GM12874 (cell line): ENCODE measurements around the gene VWC2.

Source experiments
- TF ChIP-seq, protein P1 (sequence below): IDR thresholded peaks from 2 replicates; pipeline ENCODE4 v1.5.1; 2011; ENCODE audit warnings: low read depth, mild to moderate bottlenecking, control low read depth, low read length, moderate library complexity; ENCODE audit not compliant: insufficient read depth

Gene VWC2

DNA sequence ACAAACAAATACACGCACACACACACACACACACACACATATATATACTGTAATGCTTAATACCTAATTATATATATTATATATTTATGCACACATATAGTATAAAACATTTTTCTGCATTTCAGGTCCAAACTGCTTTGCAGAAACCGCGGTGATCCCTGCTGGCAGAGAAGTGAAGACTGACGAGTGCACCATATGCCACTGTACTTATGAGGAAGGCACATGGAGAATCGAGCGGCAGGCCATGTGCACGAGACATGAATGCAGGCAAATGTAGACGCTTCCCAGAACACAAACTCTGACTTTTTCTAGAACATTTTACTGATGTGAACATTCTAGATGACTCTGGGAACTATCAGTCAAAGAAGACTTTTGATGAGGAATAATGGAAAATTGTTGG is 138.5 kb downstream of the VWC2 start:
- TF ChIP-seq, protein P1, sequence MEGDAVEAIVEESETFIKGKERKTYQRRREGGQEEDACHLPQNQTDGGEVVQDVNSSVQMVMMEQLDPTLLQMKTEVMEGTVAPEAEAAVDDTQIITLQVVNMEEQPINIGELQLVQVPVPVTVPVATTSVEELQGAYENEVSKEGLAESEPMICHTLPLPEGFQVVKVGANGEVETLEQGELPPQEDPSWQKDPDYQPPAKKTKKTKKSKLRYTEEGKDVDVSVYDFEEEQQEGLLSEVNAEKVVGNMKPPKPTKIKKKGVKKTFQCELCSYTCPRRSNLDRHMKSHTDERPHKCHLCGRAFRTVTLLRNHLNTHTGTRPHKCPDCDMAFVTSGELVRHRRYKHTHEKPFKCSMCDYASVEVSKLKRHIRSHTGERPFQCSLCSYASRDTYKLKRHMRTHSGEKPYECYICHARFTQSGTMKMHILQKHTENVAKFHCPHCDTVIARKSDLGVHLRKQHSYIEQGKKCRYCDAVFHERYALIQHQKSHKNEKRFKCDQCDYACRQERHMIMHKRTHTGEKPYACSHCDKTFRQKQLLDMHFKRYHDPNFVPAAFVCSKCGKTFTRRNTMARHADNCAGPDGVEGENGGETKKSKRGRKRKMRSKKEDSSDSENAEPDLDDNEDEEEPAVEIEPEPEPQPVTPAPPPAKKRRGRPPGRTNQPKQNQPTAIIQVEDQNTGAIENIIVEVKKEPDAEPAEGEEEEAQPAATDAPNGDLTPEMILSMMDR: no peak

DNA sequence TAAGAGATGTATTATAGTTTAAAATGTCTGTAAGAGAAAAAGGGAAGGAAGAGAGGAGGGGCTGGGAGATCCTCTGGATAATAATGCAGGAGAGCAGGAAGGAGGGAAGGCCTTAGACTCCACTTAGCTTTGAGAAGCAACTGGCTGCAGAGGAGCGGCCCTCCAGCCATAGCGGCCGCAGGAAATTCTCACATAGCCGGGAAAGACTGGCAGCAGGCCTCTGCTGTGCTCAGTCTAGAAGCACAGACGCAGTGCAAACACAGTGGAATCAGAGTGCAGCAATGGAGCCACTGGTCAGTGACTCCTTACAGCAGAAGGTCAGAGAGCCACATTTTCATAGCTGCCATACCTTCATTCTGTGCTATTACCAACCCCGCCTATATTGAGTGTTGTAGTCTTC is 153.3 kb downstream of the VWC2 start:
- TF ChIP-seq, protein P1: no peak

DNA sequence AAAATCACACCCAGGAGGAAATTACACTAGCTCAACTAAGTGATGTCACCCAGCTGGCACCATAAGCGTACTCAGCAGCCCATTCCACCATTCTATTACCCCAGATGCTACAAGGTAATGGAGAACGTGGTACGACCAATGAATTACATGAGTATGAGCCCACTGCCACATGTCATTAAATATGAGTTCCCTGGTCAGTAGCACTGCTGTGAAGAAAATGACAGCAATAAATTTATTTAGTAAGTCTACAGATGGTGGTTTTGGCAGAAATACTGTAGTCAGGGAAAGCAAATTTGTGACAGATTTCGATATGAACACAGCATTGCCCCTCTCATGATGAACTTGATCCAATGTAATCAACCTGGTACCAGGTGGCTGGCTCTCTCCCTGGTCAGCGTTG is 154.2 kb downstream of the VWC2 start:
- TF ChIP-seq, protein P1: no peak

DNA sequence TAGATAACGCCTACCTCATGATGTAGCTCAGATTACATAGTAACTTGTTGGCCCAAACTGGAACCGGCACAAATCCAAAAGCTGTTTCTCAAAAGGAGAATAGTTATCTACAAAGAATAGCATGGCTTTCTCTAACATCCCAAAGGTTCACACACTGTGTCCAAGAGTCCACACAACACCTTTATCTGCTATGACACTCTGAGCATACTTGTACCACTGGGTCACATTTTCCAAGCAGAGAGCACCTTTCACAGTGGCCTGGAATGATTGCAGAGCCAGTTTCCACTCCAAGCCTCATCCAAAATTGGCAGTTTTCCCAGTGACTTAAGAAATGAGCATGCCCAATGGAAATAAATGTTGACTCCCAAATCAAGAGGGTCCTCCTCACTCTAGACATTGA is 155.3 kb downstream of the VWC2 start:
- TF ChIP-seq, protein P1: no peak

DNA sequence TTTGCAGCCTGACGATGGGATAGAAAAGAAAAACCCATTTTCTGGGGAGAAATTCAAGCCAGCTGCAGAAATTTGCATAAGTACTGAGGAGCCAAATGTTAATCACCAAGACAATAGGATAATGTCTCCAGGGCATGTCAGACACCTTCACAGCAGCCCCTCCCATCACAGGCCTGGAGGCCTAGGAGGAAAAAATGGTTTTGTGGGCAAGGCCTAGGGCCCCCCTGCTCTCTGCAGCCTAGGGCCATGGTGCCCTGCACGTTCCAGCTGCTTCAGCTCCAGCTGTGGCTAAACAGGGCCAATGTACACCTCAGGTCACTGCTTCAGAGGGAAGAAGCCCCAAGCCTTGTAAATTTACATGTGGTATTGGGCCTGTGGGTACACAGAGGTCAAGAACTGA is 158.2 kb downstream of the VWC2 start:
- TF ChIP-seq, protein P1: no peak

DNA sequence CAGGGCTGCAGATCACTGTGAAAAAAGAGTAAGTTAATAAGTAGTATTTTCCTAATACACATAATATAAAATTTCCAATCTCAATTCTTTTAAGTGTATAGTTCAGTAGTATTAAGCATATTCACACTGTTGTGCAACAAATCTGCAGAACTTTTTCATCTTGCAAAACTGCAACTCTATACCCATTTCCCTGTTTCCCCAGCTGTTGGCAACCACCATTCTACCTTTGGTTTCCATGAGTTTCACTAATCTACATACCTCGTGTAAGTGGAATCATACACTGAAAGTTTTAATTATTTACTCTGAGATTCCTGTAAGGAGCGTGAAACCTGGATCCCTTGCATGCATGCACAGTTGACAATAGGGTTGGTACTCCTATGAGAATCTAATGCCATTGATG is 164.2 kb downstream of the VWC2 start:
- TF ChIP-seq, protein P1: no peak
